ENCODE results near the gene TAPT1.

The TAPT1 gene

DNA sequence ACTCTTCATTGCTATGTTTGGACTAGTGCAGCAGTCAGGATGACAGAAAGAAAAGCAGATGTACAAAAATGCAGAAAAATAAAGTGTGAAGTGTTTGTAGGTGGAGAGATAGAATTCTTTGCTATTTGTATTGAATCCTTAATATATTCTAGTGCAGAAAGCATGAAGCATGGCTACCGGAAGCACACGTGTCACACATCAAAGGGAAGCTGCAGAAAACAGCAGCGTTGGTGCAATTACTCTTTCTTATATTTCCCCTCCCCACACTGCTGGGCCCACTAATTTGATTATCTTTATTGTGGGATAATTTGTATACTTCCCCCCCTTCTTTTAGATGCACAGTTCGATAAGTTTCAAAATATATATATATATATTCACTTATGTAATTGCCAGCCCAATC, 35.9 kb upstream of the TAPT1 start:
- Histone ChIP-seq H3K27me3 (ENCODE audit: control insufficient read depth, insufficient read depth, low read length) (no peaks in the 10 kb centered on the region), H3K4me3 (ENCODE audit: low read depth, low read length) (no peak overlapping the region), H3K9ac (ENCODE audit: low read depth, low read length) (no peak overlapping the region), H3K9me3 (ENCODE audit: control insufficient read depth, insufficient read depth, low read length) (no peaks in the 10 kb centered on the region), H3K4me1 (ENCODE audit: control insufficient read depth, insufficient read depth, low read length) (no peaks in the 10 kb centered on the region), H3K36me3 (ENCODE audit: control insufficient read depth, insufficient read depth, low read length) (no peaks in the 10 kb centered on the region)

DNA sequence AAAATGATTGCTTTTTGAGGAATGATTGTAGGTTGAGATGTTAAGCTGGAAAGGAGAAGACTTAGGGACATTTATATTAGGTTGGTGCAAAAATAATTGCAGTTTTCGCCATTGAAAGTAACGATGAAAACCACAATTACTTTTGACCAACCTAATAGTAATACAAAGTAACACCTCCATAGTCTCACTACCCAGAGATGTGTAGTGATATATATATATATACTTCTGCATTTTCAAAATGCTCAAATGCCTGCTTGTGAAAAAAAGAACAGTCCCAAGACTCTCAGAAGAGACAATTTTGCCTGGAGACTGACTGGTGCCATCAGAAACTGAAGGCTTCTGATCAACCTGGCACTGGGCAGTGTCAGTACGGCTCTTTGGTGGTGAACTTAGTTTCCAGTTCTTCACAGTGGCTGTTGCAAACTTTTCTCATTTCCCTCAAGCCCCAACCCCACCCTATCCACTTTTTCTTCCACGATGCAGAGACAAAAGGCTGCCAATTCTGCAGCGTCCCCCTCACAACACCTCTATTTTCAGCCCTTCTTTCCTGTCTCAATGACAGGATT, 35.1 kb upstream of the TAPT1 start:
- Histone ChIP-seq H3K27me3 (ENCODE audit: control insufficient read depth, insufficient read depth, low read length) (no peaks in the 10 kb centered on the region), H3K4me3 (ENCODE audit: low read depth, low read length) (no peak overlapping the region), H3K36me3 (ENCODE audit: control insufficient read depth, insufficient read depth, low read length) (no peaks in the 10 kb centered on the region), H3K9ac (ENCODE audit: low read depth, low read length) (no peak overlapping the region), H3K4me1 (ENCODE audit: control insufficient read depth, insufficient read depth, low read length) (no peaks in the 10 kb centered on the region), H3K9me3 (ENCODE audit: control insufficient read depth, insufficient read depth, low read length) (no peaks in the 10 kb centered on the region)

DNA sequence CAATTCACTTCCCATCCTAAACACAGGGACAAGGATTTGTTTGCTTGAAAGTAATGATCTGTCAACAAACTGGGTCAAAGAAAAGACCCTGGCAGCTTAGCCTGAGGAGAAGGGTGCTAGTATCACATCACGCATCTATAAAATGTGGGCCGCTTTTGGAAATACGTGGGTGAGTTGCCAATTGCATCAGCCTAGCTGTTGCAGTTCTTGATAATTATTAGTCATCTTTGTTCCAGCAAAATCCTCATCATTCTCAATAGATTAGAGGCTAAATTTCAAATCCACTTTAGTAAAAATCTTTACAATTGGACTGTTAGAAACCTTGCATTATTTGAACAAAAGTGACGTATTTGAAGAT, 33.6 kb upstream of the TAPT1 start:
- Histone ChIP-seq H3K27me3 (ENCODE audit: control insufficient read depth, insufficient read depth, low read length) (no peaks in the 10 kb centered on the region), H3K36me3 (ENCODE audit: control insufficient read depth, insufficient read depth, low read length) (no peaks in the 10 kb centered on the region), H3K4me1 (ENCODE audit: control insufficient read depth, insufficient read depth, low read length) (no peaks in the 10 kb centered on the region), H3K9ac (ENCODE audit: low read depth, low read length) (no peak overlapping the region), H3K9me3 (ENCODE audit: control insufficient read depth, insufficient read depth, low read length) (no peaks in the 10 kb centered on the region), H3K4me3 (ENCODE audit: low read depth, low read length) (no peak overlapping the region)

GRCh38 chr4:16259241-16259888, 33.1 kb upstream of the TAPT1 start:
- H3K36me3 ChIP-seq (ENCODE audit: control insufficient read depth, insufficient read depth, low read length) = no peaks in the 10 kb centered on the region
- H3K9me3 ChIP-seq (ENCODE audit: control insufficient read depth, insufficient read depth, low read length) = no peaks in the 10 kb centered on the region
- no peaks in the 10 kb centered on the region for H3K4me1 ChIP-seq (ENCODE audit: control insufficient read depth, insufficient read depth, low read length)
- no peak overlapping the region for H3K9ac ChIP-seq (ENCODE audit: low read depth, low read length)
- H3K4me3 ChIP-seq (ENCODE audit: low read depth, low read length) = no peak overlapping the region
- no peaks in the 10 kb centered on the region for H3K27me3 ChIP-seq (ENCODE audit: control insufficient read depth, insufficient read depth, low read length)

DNA sequence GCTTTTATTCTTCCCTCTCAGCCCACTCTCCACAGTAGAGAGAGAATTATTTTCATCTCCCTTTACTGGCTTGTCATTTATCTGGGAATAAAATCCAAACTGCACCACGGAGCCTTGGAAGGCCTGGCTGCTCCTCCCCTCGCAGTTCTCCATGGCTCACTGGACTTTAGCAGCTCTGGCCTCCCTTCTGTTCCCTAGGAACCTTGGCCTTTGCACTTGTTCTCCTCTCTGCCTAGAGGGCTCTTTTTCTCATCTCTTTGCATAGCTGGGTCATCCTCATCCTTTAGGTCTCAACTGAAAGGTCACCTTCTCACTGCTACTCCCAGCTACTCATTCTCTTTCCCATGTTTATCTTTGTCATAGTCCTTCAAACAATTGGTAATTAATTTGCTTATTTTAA, 31.3 kb upstream of the TAPT1 start:
- no peaks in the 10 kb centered on the region for H3K9me3 ChIP-seq (ENCODE audit: control insufficient read depth, insufficient read depth, low read length)
- no peak overlapping the region for H3K4me3 ChIP-seq (ENCODE audit: low read depth, low read length)
- no peak overlapping the region for H3K9ac ChIP-seq (ENCODE audit: low read depth, low read length)
- no peaks in the 10 kb centered on the region for H3K36me3 ChIP-seq (ENCODE audit: control insufficient read depth, insufficient read depth, low read length)
- no peaks in the 10 kb centered on the region for H3K4me1 ChIP-seq (ENCODE audit: control insufficient read depth, insufficient read depth, low read length)
- no peaks in the 10 kb centered on the region for H3K27me3 ChIP-seq (ENCODE audit: control insufficient read depth, insufficient read depth, low read length)

DNA sequence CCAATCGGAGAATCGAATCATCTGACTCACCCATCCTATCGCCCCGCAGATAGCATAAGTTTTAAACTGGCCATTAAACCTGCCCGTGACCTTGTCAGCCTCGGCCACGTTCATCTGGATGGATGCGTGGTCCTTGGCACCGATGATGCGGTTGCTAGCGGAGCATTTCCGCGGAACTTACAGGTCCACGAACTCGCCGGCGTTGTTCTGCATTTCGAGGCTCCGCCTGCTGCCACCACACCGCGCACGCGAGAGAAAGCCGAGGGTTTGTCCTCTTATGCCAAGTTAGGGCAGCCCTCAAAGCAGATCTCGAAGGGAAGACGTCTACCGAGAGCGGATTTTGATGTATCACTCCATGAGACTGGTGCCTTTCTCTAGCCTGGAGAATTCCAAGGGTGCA, 30.1 kb upstream of the TAPT1 start:
- H3K4me1 ChIP-seq (ENCODE audit: control insufficient read depth, insufficient read depth, low read length) = no peaks in the 10 kb centered on the region
- no peak overlapping the region for H3K4me3 ChIP-seq (ENCODE audit: low read depth, low read length)
- no peak overlapping the region for H3K9ac ChIP-seq (ENCODE audit: low read depth, low read length)
- H3K36me3 ChIP-seq (ENCODE audit: control insufficient read depth, insufficient read depth, low read length) = no peaks in the 10 kb centered on the region
- H3K27me3 ChIP-seq (ENCODE audit: control insufficient read depth, insufficient read depth, low read length) = no peaks in the 10 kb centered on the region
- H3K9me3 ChIP-seq (ENCODE audit: control insufficient read depth, insufficient read depth, low read length) = no peaks in the 10 kb centered on the region

GRCh38 chr4:16255730-16256129, 29.5 kb upstream of the TAPT1 start:
- no peak overlapping the region for H3K4me3 ChIP-seq (ENCODE audit: low read depth, low read length)
- H3K4me1 ChIP-seq (ENCODE audit: control insufficient read depth, insufficient read depth, low read length) = no peaks in the 10 kb centered on the region
- no peak overlapping the region for H3K9ac ChIP-seq (ENCODE audit: low read depth, low read length)
- no peaks in the 10 kb centered on the region for H3K27me3 ChIP-seq (ENCODE audit: control insufficient read depth, insufficient read depth, low read length)
- H3K9me3 ChIP-seq (ENCODE audit: control insufficient read depth, insufficient read depth, low read length) = no peaks in the 10 kb centered on the region
- no peaks in the 10 kb centered on the region for H3K36me3 ChIP-seq (ENCODE audit: control insufficient read depth, insufficient read depth, low read length)

GRCh38 chr4:16253127-16253960, 27.1 kb upstream of the TAPT1 start:
- Histone ChIP-seq H3K27me3 (ENCODE audit: control insufficient read depth, insufficient read depth, low read length) (no peaks in the 10 kb centered on the region), H3K9ac (ENCODE audit: low read depth, low read length) (no peak overlapping the region), H3K36me3 (ENCODE audit: control insufficient read depth, insufficient read depth, low read length) (no peaks in the 10 kb centered on the region), H3K4me1 (ENCODE audit: control insufficient read depth, insufficient read depth, low read length) (no peaks in the 10 kb centered on the region), H3K4me3 (ENCODE audit: low read depth, low read length) (no peak overlapping the region), H3K9me3 (ENCODE audit: control insufficient read depth, insufficient read depth, low read length) (no peaks in the 10 kb centered on the region)

- Histone ChIP-seq H3K4me3 (ENCODE audit: low read depth, low read length) (no peak overlapping the region), H3K4me1 (ENCODE audit: control insufficient read depth, insufficient read depth, low read length) (no peaks in the 10 kb centered on the region), H3K9me3 (ENCODE audit: control insufficient read depth, insufficient read depth, low read length) (no peaks in the 10 kb centered on the region), H3K27me3 (ENCODE audit: control insufficient read depth, insufficient read depth, low read length) (no peaks in the 10 kb centered on the region), H3K9ac (ENCODE audit: low read depth, low read length) (no peak overlapping the region), H3K36me3 (ENCODE audit: control insufficient read depth, insufficient read depth, low read length) (no peaks in the 10 kb centered on the region)
Observed at GRCh38 chr4:16250661-16251365, 24.5 kb upstream of the TAPT1 start.

- no peaks in the 10 kb centered on the region for H3K27me3 ChIP-seq (ENCODE audit: control insufficient read depth, insufficient read depth, low read length)
- H3K9me3 ChIP-seq (ENCODE audit: control insufficient read depth, insufficient read depth, low read length) = no peaks in the 10 kb centered on the region
- H3K9ac ChIP-seq (ENCODE audit: low read depth, low read length) = no peak overlapping the region
- no peaks in the 10 kb centered on the region for H3K36me3 ChIP-seq (ENCODE audit: control insufficient read depth, insufficient read depth, low read length)
- no peak overlapping the region for H3K4me3 ChIP-seq (ENCODE audit: low read depth, low read length)
- no peaks in the 10 kb centered on the region for H3K4me1 ChIP-seq (ENCODE audit: control insufficient read depth, insufficient read depth, low read length)
Observed at GRCh38 chr4:16248605-16249004, 22.3 kb upstream of the TAPT1 start.

GRCh38 chr4:16245241-16245640, 19.0 kb upstream of the TAPT1 start:
- no peaks in the 10 kb centered on the region for H3K9me3 ChIP-seq (ENCODE audit: control insufficient read depth, insufficient read depth, low read length)
- no peak overlapping the region for H3K4me3 ChIP-seq (ENCODE audit: low read depth, low read length)
- no peaks in the 10 kb centered on the region for H3K27me3 ChIP-seq (ENCODE audit: control insufficient read depth, insufficient read depth, low read length)
- H3K36me3 ChIP-seq (ENCODE audit: control insufficient read depth, insufficient read depth, low read length) = no peaks in the 10 kb centered on the region
- no peak overlapping the region for H3K9ac ChIP-seq (ENCODE audit: low read depth, low read length)
- no peaks in the 10 kb centered on the region for H3K4me1 ChIP-seq (ENCODE audit: control insufficient read depth, insufficient read depth, low read length)
